HG03575 (cell line): ENCODE data around the gene LAMB3.

Experiments
- ATAC-seq: cut with Tn5 transposase; IDR thresholded peaks from one replicate; pipeline ENCODE4 v1.9.1; 2021; ENCODE audit not compliant: unreplicated experiment, insufficient number of reproducible peaks, low FRiP score; ENCODE audit errors: extremely low read depth

Gene LAMB3

GRCh38 chr1:209609041-209609790 is 43.0 kb downstream of the LAMB3 start:
- ATAC-seq: no peak

GRCh38 chr1:209607795-209608178 is 44.4 kb downstream of the LAMB3 start:
- ATAC-seq: no peak

DNA sequence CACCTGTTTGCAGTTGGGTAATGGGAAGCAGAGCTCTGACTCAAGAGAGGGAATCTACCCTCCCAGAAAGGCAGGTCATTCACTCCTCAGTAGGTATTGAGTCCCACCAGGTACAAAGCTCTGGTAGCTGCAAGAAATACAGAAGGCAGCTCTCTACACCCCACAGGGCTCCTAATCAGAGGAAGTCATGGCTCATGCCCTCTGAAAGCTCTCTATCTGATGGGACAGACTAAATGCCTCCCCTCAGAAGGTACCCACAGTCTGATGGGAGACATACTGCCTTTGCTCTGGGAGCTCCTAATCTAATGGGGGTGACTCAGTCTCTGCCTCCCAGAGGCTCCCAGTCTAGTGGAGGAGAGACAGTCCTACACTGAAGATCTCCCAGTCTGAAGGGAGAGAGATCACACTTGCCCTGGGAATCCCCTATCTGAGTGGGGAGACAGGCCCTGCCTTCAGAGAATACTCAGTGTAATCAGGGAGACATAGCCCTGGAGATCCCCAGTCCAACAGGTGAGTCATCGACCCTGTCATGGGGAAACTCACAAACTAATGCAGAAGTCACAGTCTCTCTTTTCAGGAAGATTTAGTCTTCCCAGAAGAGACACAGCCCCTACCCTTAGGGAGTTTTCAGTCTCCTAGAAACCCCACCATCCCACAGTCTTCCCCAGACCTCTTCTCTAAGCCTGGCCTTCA is 45.0 kb downstream of the LAMB3 start:
- peak; percentile 82 for ATAC-seq

DNA sequence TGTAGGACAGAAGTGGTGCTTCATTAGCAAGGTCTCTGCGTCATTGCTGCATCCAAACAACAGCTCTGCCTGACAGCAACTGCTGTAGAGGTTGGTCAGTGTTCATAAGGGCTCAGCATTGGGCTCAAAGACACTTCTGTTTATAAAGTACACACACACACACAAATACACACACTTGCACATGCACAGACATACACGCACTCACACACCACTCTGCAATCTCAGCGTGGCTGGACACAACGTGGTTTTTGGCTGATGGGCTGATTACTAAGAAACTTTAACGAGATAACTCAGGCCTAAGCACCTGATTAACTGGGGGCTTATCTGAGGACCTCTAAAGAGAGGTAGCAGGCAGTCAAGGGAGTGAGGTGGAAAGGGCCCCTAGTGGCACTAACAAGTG is 48.3 kb downstream of the LAMB3 start:
- ATAC-seq: no peak

- no peak for ATAC-seq
These were observed 50.2 kb downstream of the LAMB3 start for GRCh38 chr1:209601809-209602657.

- no peak for ATAC-seq
These were observed 51.7 kb downstream of the LAMB3 start for GRCh38 chr1:209600541-209600940.

- ATAC-seq: no peak
These were observed 54.0 kb downstream of the LAMB3 start for GRCh38 chr1:209598227-209598626.

DNA sequence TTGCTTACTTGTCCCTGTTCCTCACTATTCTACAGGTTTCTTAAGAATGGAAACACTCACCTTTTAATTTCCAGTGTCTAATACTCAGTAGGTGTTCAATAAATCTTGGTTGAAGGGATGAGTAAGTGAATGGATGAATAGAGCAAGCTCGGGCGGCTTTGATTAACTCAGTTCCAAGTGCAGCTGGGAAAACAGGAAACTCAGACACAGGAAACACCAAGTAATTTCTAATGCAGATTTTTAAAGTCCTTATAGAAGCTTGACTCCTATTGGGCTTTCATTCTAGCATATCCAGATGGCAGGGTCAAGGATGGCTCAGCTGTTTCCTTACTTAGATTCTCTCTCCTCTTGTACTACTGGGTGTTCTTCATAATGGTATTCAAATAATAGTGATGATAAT is 54.7 kb downstream of the LAMB3 start:
- no peak for ATAC-seq

DNA sequence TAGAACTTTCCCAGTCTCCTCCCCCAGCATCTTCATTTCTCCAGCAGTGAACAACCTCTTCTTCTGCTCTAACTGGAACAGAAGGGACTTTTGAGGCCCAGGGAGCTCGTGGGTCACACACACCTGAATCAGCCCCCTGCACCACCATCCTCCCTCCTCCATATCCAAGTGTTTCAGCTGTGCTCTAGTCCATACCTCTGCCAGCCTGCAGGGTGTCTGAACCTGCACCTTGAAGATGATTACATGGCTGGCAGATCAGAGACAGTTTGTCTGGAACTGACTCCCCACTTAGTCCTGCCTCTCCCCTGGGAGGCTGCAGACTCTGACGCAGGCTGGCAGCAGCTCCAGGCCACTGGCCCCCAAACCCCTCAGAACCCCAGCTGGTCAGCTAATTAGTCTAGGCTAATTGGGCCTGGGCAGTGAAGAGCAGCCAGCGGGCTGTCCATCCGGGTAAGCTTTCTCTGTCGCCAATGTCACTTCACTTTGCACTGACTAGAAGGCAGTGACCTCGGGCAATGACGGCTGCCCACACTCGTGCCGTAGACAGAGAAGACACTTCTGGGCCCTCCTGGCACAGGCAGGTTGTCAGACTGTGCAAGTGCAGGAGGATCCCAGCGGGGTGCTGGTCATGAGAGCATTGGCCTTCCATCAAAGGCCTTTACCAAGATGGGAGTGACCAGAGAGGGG is 56.5 kb downstream of the LAMB3 start:
- ATAC-seq: no peak

- no peak for ATAC-seq
These were observed 57.2 kb downstream of the LAMB3 start for GRCh38 chr1:209595028-209595427.

DNA sequence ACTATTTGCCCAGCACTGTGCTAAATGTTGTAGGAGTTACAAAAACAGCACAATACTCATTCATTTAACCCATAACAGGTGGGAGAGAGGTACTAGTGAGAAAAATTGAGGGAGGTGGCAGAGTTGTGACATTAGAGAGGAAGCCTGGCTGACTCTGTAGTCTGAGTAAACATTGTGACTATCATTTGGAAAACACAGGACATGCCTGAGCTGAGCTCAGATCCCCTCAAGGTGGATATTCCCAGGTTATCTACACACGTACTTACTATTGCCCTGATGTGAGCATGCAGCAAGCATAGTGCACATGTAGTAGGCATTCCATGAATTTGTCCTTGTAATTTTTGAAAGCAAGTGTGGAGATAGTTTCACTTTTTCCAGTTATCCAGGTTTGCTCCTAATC is 57.8 kb downstream of the LAMB3 start:
- ATAC-seq: no peak

DNA sequence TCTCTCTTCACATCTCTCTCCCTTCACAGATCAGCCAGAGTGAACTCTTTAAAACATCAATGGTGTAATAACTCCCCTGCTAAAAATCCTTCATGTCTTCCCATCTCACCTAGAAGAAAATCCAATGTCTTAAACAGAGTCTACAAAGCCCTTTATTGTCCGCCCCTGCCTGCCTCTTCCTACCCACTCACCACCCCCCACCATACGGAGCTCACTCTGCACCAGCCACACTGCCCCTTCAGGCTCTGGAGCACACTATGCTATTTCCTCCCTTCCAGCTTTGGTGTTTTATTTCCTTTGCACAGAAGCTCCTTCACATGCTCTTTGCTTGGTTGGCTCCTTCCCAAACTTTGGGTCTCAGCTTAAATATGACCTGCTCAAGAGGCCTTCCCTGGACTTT is 58.5 kb downstream of the LAMB3 start:
- ATAC-seq: no peak

DNA sequence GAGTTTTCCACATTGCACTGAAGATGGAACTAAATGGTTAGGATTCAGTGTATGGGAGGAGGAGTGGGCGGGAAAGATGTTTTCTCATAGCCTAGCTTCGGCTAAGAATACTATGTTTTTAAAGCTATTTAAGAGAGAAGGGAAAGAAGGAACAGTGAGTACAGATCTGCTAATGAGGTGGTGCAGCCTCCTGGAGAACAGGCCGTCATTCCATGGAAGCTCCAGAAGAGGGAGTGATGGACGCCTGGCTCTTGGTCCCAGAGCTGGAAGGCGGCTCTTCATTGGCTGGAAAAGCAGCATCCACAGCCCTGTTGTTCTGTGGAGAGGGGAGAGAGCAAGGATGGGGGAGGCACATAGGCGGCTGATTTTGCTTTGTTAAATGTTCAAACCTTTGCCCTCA is 61.8 kb downstream of the LAMB3 start:
- no peak for ATAC-seq

GRCh38 chr1:209589863-209590262 is 62.4 kb downstream of the LAMB3 start:
- no peak for ATAC-seq

- ATAC-seq: no peak
These were observed 62.8 kb downstream of the LAMB3 start for GRCh38 chr1:209589440-209589839.

DNA sequence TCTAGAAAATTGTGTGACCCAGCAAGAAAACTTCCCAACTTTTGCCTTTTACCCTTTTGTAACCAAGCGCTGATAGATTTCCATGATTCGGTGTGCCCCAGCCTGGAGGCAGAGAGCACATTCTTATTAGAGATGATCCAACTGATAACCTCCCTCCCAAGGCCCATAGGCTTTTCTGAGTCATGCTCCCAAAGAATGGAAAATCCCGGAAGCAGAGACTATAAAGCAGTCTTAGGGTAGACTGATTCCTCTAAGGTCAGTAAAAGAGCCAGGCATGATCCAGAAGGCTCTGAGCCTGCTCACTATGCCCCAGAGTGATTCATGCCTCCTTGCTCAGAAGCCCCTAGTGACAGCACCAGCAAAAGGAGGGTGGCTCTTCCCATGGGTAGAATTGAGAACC is 64.4 kb downstream of the LAMB3 start:
- ATAC-seq: no peak

DNA sequence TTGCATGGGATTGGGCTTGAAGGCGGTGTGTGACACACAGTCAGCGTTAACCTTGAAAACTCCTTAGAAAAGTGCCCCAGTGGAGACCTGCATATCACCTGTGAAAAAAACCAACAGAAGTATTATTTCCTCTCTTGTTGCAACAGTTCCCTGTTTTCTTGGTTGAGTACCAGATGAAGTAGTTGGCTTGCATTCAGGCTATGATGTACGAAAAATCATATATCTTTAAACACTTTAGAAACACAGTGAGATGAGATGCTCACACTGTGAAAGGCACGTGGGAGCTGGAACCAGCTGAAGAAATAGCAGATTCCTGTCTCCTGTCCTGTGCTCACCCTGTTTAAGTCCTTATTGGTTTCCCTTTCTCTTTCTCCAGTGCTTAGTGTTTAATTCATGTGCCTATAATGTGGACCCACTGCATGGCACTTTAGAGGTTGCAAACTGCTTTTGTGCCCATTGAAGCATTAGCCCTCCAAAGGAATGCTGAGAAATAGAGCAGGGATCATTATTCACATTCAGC is 65.9 kb downstream of the LAMB3 start:
- ATAC-seq: no peak

DNA sequence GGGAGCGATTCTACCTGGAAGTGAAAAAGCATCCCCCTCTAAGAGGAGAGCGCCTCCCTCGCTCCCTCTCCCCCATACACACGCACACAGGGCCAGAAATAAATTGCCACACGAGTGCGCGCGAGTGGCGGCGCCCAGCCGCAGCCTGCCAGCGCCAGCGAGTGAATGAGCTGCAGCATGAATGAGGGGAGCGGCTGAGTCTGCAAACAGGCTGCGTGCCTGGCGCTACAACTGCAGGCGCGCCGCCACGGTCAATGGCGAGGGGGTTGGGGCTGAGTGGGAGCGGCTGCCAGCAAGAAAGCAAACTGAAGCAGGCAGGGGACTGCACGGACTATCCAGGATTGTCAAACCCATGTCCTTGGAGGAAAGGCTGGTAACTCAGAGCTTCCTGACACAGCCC is 66.6 kb downstream of the LAMB3 start:
- no peak for ATAC-seq

GRCh38 chr1:209585197-209585596 is 67.0 kb downstream of the LAMB3 start:
- ATAC-seq: no peak
